Measurements from ENCODE around the gene GART.

GART gene

GRCh38 chr21:33561373-33561772 lies 19.5 kb upstream of the GART start:
- H3K27ac ChIP-seq (replicated peaks), result no peak overlapping the region
- TF ChIP-seq REST (IDR thresholded peaks at IDR 0.05; ENCODE audit: insufficient replicate concordance, low read depth) (no peak), SPI1 (IDR thresholded peaks at IDR 0.05; ENCODE audit: borderline replicate concordance, low read depth) (no peak), POLR2AphosphoS5 (IDR thresholded peaks at IDR 0.05; ENCODE audit: low read depth) (no peak), CTCF (IDR thresholded peaks at IDR 0.05; ENCODE audit: insufficient read depth, low read length) (no peak), GABPA (IDR thresholded peaks at IDR 0.05; ENCODE audit: low read depth) (no peak)
- DNase-seq (ENCODE audit: low read depth in 1 of 2, low spot score in 1 of 2), result no peak
- no peak overlapping the region for H3K4me3 ChIP-seq (replicated peaks; ENCODE audit: insufficient read depth, low read length)
- H3K27me3 ChIP-seq (ENCODE audit: insufficient read depth, poor library complexity, severe bottlenecking), result no peaks in the 10 kb centered on the region

- DNase-seq (ENCODE audit: low read depth in 1 of 2, low spot score in 1 of 2), result no peak
- Histone ChIP-seq H3K4me3 (replicated peaks; ENCODE audit: insufficient read depth, low read length) (no peak overlapping the region), H3K27ac (replicated peaks) (no peak overlapping the region), H3K27me3 (ENCODE audit: insufficient read depth, poor library complexity, severe bottlenecking) (no peaks in the 10 kb centered on the region)
- TF ChIP-seq POLR2AphosphoS5 (IDR thresholded peaks at IDR 0.05; ENCODE audit: low read depth), result no peak
- TF ChIP-seq REST (IDR thresholded peaks at IDR 0.05; ENCODE audit: insufficient replicate concordance, low read depth), result no peak
- TF ChIP-seq GABPA (IDR thresholded peaks at IDR 0.05; ENCODE audit: low read depth), result no peak
- no peak for TF ChIP-seq CTCF (IDR thresholded peaks at IDR 0.05; ENCODE audit: insufficient read depth, low read length)
- no peak for TF ChIP-seq SPI1 (IDR thresholded peaks at IDR 0.05; ENCODE audit: borderline replicate concordance, low read depth)
Measured at GRCh38 chr21:33560965-33561364, 19.0 kb upstream of the GART start.

- no peak overlapping the region for H3K4me3 ChIP-seq (replicated peaks; ENCODE audit: insufficient read depth, low read length)
- H3K27me3 ChIP-seq (ENCODE audit: insufficient read depth, poor library complexity, severe bottlenecking), result no peaks in the 10 kb centered on the region
- H3K27ac ChIP-seq (replicated peaks), result no peak overlapping the region
- TF ChIP-seq POLR2AphosphoS5 (IDR thresholded peaks at IDR 0.05; ENCODE audit: low read depth) (no peak), CTCF (IDR thresholded peaks at IDR 0.05; ENCODE audit: insufficient read depth, low read length) (no peak), GABPA (IDR thresholded peaks at IDR 0.05; ENCODE audit: low read depth) (no peak), REST (IDR thresholded peaks at IDR 0.05; ENCODE audit: insufficient replicate concordance, low read depth) (no peak), SPI1 (IDR thresholded peaks at IDR 0.05; ENCODE audit: borderline replicate concordance, low read depth) (no peak)
- DNase-seq (ENCODE audit: low read depth in 1 of 2, low spot score in 1 of 2), result no peak
Measured at GRCh38 chr21:33559813-33560212, 17.9 kb upstream of the GART start.

Data from HL-60 (cell line).